ENCODE results near the gene PROSER3.

- TF ChIP-seq, protein P1, sequence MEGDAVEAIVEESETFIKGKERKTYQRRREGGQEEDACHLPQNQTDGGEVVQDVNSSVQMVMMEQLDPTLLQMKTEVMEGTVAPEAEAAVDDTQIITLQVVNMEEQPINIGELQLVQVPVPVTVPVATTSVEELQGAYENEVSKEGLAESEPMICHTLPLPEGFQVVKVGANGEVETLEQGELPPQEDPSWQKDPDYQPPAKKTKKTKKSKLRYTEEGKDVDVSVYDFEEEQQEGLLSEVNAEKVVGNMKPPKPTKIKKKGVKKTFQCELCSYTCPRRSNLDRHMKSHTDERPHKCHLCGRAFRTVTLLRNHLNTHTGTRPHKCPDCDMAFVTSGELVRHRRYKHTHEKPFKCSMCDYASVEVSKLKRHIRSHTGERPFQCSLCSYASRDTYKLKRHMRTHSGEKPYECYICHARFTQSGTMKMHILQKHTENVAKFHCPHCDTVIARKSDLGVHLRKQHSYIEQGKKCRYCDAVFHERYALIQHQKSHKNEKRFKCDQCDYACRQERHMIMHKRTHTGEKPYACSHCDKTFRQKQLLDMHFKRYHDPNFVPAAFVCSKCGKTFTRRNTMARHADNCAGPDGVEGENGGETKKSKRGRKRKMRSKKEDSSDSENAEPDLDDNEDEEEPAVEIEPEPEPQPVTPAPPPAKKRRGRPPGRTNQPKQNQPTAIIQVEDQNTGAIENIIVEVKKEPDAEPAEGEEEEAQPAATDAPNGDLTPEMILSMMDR (IDR thresholded peaks at IDR 0.05; ENCODE audit: insufficient read depth, low read length), result no peak
- no peak for TF ChIP-seq POLR2AphosphoS5 (IDR thresholded peaks at IDR 0.05; ENCODE audit: low read depth)
- TF ChIP-seq, protein P2, sequence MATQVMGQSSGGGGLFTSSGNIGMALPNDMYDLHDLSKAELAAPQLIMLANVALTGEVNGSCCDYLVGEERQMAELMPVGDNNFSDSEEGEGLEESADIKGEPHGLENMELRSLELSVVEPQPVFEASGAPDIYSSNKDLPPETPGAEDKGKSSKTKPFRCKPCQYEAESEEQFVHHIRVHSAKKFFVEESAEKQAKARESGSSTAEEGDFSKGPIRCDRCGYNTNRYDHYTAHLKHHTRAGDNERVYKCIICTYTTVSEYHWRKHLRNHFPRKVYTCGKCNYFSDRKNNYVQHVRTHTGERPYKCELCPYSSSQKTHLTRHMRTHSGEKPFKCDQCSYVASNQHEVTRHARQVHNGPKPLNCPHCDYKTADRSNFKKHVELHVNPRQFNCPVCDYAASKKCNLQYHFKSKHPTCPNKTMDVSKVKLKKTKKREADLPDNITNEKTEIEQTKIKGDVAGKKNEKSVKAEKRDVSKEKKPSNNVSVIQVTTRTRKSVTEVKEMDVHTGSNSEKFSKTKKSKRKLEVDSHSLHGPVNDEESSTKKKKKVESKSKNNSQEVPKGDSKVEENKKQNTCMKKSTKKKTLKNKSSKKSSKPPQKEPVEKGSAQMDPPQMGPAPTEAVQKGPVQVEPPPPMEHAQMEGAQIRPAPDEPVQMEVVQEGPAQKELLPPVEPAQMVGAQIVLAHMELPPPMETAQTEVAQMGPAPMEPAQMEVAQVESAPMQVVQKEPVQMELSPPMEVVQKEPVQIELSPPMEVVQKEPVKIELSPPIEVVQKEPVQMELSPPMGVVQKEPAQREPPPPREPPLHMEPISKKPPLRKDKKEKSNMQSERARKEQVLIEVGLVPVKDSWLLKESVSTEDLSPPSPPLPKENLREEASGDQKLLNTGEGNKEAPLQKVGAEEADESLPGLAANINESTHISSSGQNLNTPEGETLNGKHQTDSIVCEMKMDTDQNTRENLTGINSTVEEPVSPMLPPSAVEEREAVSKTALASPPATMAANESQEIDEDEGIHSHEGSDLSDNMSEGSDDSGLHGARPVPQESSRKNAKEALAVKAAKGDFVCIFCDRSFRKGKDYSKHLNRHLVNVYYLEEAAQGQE (IDR thresholded peaks at IDR 0.05; ENCODE audit: insufficient replicate concordance, low read depth), result no peak
Observed at GRCh38 chr19:35766571-35767104, 8.7 kb downstream of the PROSER3 start.
